Neural cell (in vitro differentiated cells): ENCODE results near the gene GLRA1.

Experiments used
- EZH2 ChIP-seq: fragments of 200-600, 300-800 bp; shearing (Covaris generic), sonication (generic); IDR thresholded peaks from 2 replicates; pipeline ENCODE4 v1.6.1; 2014; ENCODE audit warnings: antibody characterized with exemption, low read length, borderline replicate concordance, mild to moderate bottlenecking; ENCODE audit not compliant: insufficient read depth, poor library complexity, severe bottlenecking
- REST ChIP-seq: IDR thresholded peaks from 2 replicates; pipeline ENCODE4 v1.6.1; 2012; ENCODE audit warnings: borderline replicate concordance
- SMC3 ChIP-seq: fragments of 450-650 bp; conservative IDR thresholded peaks from 2 replicates; pipeline ENCODE4 v1.6.1; 2014; ENCODE audit warnings: antibody characterized with exemption, mild to moderate bottlenecking, moderate library complexity; ENCODE audit not compliant: poor library complexity
- TAF1 ChIP-seq: IDR thresholded peaks from 2 replicates; pipeline ENCODE4 v1.6.1; 2012; ENCODE audit warnings: low read depth
- TF ChIP-seq, protein P1 (sequence below): fragments of 450-650 bp; IDR thresholded peaks from 2 replicates; pipeline ENCODE4 v1.5.1; 2014; ENCODE audit warnings: antibody characterized with exemption, mild to moderate bottlenecking, moderate library complexity; ENCODE audit not compliant: poor library complexity, severe bottlenecking

- TF ChIP-seq, protein P1, sequence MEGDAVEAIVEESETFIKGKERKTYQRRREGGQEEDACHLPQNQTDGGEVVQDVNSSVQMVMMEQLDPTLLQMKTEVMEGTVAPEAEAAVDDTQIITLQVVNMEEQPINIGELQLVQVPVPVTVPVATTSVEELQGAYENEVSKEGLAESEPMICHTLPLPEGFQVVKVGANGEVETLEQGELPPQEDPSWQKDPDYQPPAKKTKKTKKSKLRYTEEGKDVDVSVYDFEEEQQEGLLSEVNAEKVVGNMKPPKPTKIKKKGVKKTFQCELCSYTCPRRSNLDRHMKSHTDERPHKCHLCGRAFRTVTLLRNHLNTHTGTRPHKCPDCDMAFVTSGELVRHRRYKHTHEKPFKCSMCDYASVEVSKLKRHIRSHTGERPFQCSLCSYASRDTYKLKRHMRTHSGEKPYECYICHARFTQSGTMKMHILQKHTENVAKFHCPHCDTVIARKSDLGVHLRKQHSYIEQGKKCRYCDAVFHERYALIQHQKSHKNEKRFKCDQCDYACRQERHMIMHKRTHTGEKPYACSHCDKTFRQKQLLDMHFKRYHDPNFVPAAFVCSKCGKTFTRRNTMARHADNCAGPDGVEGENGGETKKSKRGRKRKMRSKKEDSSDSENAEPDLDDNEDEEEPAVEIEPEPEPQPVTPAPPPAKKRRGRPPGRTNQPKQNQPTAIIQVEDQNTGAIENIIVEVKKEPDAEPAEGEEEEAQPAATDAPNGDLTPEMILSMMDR, result no peak
- TF ChIP-seq SMC3 (no peak), EZH2 (no peak), TAF1 (no peak), REST (no peak)
These were observed 138.2 kb downstream of the GLRA1 start for GRCh38 chr5:151786468-151786867.
